ENCODE data around the gene LNX2. TPM values are rescaled to one million over a fixed set of nuclear protein-coding genes. Genes with fewer than 3 reads are reported as not detected.

LNX2 gene
- total RNA-seq, 1 donor from 2014 or later: 6.5 TPM

GRCh38 chr13:27617881-27618321 is 2.4 kb downstream of the LNX2 start:
- intact Hi-C loops (cut with micrococcal nuclease): no loop called here

GRCh38 chr13:27613628-27614027 is 6.7 kb downstream of the LNX2 start:
- intact Hi-C loops (cut with micrococcal nuclease): no loop called here

GRCh38 chr13:27607125-27607524 is 13.2 kb downstream of the LNX2 start:
- intact Hi-C loops (cut with micrococcal nuclease): no loop called here

DNA sequence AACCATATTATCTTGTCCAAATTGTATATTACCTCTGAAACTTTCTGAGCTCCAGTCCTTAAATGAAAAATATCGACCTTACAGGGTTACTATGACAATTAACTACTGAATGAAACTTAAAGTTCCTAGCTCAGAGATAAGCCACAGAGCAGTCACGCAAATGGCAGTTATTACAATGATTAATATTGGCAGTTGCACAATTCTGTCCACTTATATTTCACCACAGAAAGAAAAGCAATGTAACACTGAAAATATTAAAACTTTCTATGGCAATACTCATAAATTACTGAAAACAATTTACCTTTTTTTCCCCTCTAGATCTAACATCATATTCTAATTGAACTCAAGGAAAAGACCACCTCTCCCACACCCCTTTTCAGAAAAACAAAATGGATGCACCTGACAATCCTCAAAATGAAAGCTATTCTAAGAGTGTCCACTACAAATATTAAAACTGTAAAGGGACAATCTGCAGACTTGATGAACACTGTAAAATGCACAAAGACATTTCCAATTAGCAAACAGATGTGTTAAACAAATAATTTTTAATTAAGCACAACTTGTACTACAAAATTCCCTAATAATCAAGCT is 14.6 kb downstream of the LNX2 start:
- intact Hi-C loops (cut with micrococcal nuclease): no loop called here

GRCh38 chr13:27605099-27605498 is 15.2 kb downstream of the LNX2 start:
- intact Hi-C loops (cut with micrococcal nuclease): no loop called here

GRCh38 chr13:27601803-27602202 is 18.5 kb downstream of the LNX2 start:
- intact Hi-C loops (cut with micrococcal nuclease): no loop called here

DNA sequence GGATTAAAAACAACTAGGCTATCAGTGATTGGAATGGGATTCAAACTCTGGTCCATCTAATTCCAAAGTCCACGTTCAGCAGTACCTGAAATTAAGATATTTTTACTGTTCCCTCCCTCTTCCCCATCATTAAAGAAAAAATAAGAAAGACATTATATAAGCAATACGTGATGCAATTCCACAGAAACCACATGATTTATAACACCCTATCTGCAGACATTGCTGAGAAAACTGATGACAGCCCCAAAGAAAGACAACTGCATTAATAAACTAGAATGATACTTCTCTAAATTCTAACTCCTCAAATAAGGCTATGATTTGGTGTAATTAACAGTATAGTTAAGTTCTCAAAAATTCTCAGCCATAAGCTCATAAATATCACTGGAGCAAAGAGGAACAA is 19.1 kb downstream of the LNX2 start:
- intact Hi-C loops (cut with micrococcal nuclease): no loop called here

DNA sequence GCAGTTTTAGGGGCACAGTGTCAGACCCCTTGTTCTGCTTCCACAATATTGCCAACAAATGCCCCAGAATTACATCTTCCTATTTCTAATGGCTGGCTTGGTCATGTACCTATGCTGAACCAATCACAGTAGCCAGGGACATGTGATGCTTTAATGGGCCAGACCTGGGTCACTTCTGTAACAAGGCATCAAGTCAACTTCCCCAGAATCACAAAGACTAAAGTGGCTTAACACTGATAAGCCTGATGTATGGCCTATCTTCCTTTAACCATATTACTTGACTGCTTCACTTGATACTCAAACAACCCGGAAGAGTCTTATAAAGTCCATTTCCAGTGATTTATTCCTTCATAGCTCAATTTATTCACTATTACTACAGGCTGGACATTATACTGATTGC is 19.6 kb downstream of the LNX2 start:
- intact Hi-C loops (cut with micrococcal nuclease): no loop called here

DNA sequence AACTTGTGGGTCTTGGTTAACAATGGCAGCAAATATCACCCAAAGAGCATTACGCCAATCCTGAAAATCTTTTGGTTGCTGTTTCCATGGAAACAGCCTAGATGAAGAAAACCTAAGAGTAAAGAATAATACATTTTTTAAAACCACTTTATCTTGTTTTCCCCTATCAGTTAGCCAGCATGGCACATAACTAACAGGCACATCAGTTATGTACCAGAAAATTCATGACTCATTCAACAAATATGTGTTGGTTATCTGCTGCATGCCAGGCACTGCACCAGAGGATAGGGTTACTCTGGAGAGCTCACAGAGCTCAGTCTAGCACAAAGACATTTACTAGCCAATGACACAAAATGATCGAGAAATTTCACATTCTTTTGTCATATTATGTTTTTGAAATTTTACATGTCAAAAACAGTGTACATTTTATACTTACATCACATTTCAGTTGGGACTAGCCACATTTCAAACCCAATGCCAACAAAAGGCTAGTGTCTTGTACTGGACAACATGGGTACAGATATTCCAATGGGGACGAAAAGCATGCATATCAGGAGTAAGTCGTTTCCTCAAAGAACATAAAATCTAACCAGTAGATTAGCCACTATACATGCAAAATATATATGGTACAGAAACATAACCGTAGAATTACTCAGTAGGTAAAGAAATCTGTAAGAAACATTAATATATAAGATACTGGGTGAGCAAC is 20.3 kb downstream of the LNX2 start:
- intact Hi-C loops (cut with micrococcal nuclease): no loop called here

GRCh38 chr13:27599096-27599495 is 21.2 kb downstream of the LNX2 start:
- intact Hi-C loops (cut with micrococcal nuclease): no loop called here

DNA sequence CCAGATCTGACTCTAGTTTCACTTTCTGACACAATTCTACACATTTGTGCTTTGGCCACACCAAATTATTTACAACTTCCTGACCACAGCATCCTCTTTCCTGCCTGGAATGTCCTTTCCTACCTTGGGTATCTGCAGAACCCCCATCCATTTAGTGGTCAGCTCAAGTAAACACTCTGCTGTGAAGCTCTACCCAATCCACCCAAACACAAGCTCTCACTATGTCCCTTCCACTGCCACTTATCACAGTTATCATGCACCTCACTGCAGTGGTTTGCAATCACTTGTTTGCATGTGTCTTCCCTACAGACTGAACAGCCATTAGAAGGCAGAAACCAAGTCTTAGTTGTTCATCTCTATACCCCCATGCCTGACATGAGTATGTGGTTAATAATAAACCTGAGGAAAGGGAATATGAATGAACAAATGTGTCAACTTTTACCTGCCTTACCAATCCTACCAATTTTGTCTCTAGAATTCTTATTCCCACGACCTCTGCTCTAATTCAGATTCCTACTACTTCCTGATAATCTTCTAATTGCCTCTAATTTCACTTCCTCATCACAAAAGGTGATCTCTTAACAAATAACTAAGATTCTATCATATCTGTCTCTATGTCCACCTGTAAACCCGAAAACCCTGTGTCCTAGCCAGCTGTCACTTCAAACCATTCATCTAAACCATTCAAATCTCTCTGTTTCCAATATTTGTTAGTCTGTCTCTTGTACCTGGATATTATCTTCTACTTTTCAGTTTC is 25.1 kb downstream of the LNX2 start:
- intact Hi-C loops (cut with micrococcal nuclease): no loop called here

DNA sequence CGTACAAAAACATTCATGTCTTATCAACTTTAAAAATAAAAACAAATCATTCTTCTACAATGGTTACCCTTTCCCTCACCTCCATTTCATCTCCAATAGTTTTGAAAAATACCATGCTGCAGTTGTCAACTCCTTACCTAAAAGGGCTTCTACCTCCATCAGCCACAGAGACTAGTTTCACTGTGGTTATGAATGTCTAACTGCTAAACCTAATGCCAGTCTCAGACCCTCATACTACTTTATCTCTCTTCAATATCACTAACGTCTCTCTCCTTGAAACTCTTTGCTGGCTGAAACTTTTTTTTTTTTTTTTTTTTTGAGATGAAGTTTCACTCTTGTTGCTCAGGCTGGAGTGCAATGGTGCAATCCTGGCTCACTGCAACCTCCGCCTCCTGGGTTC is 27.1 kb downstream of the LNX2 start:
- intact Hi-C loops (cut with micrococcal nuclease): no loop called here

DNA sequence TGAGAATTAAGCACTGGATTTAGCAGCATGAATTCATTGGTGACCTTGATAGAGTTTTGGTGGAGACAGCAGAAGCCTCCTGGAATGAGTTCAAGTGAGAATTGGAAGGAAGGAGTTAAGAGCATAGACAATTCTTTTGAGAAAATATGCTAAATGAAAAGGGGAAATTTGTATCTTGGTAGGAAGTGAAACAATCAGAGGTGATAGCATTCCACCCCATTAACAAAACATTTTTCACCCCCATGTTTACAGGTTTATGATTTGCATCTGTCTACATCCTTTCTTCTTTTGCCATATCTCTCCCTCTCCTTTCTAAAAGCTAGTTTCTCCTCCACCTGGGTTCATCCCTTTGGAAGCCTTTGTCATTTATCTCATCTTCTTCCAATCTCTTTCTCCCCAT is 27.5 kb downstream of the LNX2 start:
- intact Hi-C loops (cut with micrococcal nuclease): no loop called here

DNA sequence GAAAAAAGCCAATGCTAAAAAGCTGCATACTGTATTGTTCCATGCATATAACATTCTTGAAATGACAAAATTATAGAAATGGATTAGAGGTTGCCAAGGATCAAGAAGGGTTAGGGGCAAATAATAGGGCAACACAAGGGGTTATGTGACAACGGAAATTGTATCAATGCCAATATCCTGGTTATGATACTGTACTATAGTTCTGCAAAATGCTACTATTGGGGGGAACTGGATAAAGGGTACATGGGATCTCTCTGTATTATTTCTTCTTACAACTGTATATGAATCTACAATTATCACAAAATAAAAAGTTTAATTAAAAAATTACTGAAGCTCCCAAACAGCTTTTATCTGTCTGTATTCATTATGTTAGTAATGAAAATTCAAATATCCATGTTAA is 31.9 kb downstream of the LNX2 start:
- intact Hi-C loops (cut with micrococcal nuclease): no loop called here

DNA sequence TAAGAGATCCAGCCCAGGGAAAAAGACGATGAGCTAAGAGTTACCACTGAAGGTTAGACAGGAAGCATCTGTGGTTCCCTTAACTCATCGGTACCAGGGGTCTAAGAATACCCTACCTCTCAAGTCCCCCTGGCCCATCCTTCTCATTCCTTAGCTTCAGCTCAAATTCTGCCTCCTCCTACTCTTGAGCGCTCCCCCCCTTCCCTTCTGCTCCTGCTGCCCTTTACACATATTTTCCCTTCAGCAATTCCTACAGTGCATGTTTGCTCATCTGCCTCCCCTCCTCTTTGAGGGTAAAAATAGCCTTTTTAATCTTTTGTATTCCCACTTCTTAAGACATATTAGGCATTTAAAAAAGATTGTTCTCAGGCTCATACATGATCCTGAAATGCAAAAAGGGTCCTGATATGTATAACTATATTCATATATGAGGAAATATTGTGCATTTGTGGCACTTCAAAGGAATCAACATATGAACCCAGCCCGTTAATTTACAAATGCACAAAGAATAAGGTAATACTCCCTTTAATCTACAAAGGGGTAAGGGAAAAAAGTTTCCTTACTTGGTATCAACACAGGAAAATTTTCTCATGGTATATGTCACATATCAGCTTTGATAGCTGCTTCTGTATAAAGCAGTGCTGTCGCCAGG is 33.1 kb downstream of the LNX2 start:
- intact Hi-C loops (cut with micrococcal nuclease): no loop called here

- intact Hi-C loops (cut with micrococcal nuclease): no loop called here
These were observed 36.7 kb downstream of the LNX2 start for GRCh38 chr13:27583645-27584044.

DNA sequence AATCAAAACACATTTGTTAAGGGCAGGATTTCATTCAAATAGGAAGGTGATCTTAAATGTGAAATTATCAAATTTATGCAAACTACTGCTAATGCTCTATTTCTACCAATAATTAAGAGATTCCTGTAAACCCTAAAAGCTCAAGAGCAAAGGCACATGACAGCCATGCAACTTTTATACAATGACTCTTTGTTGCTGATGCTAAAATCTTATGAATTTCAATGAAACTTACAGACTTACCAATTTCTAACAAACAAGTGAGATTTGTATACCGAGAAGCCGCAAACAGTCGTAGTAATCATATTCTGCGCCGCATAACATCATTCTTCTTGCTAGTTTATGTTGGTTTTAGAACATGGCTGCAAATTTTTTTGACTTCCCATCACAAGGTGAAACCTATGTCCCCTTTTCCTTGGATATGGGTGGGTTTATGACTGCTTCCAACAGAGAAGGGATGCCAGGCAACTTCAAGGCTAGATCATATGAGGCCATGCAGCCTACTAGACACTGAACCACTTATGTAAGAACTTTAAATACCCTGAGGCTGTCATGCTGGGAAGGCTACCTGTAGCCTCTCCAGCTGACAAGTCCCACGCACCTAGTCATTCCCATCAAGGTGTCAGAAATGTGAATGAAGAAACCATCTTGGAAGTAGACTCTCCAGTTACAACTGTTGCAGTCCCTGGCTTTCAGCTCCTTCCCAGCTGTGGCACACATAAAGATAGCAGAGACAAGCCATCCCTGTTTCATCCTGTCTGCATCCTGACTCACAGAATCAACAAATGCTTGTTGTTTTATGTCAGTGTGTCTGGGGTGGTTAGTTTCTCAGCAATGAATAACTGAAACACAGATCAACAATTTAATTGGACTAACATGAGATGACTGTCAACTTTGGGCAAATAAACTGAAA is 42.0 kb downstream of the LNX2 start:
- intact Hi-C loops (cut with micrococcal nuclease): no loop called here

DNA sequence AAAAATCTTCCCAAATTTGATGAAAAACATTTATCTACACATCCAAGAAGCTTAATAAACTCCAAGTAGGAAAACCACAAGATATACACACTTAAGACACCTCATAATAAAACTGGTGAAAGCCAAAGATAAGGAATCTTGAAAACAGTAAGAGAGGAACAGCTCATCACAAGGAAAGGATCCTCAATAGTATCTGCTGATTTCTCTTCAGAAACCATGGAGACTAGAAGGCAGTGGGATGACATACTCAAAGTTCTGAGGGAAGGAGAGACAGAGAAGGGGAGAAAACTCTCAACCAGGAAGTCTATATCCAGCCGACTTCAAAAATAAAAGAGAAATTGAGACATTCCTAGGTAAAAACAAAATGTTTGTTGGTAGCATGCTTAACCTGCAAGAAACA is 45.7 kb downstream of the LNX2 start:
- intact Hi-C loops (cut with micrococcal nuclease): no loop called here

- intact Hi-C loops (cut with micrococcal nuclease): no loop called here
These were observed 47.1 kb downstream of the LNX2 start for GRCh38 chr13:27573265-27573664.

- intact Hi-C loops (cut with micrococcal nuclease): no loop called here
These were observed 48.0 kb downstream of the LNX2 start for GRCh38 chr13:27572234-27572901.

Data from T-helper 1 cell treated with Interleukin-12 subunit alpha and Interleukin-12 subunit beta and Interleukin-4 antibody, amounts not matched to agents 30 ng/mL and 1 ng/mL, for 36 hours (primary cell).